HepG2 (cell line): ENCODE data around the gene PDE1C. TPM values are rescaled to one million over a fixed set of nuclear protein-coding genes. Genes with fewer than 3 reads are reported as not detected.

Experiments used
- ATAC-seq: fragments of 200-7000 bp; cut with Tn5 transposase; 3 replicates; pipeline ENCODE4 v1.9.1; 2020; ENCODE audit warnings: mild to moderate bottlenecking, moderate library complexity
- BruUV-seq: library from RNA; stranded (reverse); fragments of 400-500 nt; replicated peaks from 2 replicates; lab custom pipeline; 2021; lab: Mats Ljungman, UMichigan
- CTCF ChIA-PET: fragments of 300-600 bp; formaldehyde crosslinking; extraction: SDS; loops from one replicate; lab custom pipeline; 2021; ENCODE audit warnings: low total read pairs, inconsistent platforms, low intra/inter-chr PET ratio; lab: Yijun Ruan, JAX
- POLR2A ChIA-PET: fragments of 350-600 bp; sonication (Branson Sonifier 250); formaldehyde crosslinking; loops from one replicate; lab custom pipeline; 2020; ENCODE audit warnings: antibody characterized with exemption, inconsistent platforms; lab: Yijun Ruan, JAX
- DNase-seq: peaks from one replicate; pipeline ENCODE4 v3.0.0-alpha.2; 2015; ENCODE audit warnings: low spot score
- FAIRE-seq: peaks from 3 replicates; lab custom pipeline; 2011; peaks lifted over from hg19 to GRCh38; lab: Jason Lieb, UNC
- H2AFZ ChIP-seq: one replicate; pipeline ENCODE4 v1.6.1; 2011; ENCODE audit warnings: low read length, inconsistent platforms
- H3K27ac ChIP-seq: fragments of 300-600 bp; 3 replicates; pipeline ENCODE4 v1.8.0; 2011; ENCODE audit warnings: mixed run types, mild to moderate bottlenecking, mixed read lengths, low read length, inconsistent platforms; ENCODE audit not compliant: insufficient read depth; ENCODE audit errors: extremely low read length
- H3K27me3 ChIP-seq, 2 experiments: fragments of 200-600 bp in 1 of 2; 2 replicates in 1 of 2; 3 replicates in 1 of 2; pipeline versions ENCODE4 v1.6.0 to v1.8.0; 2011; ENCODE audit warnings: low read length in 2 of 2, mild to moderate bottlenecking in 2 of 2, moderate library complexity in 2 of 2, inconsistent platforms in 1 of 2; ENCODE audit not compliant: insufficient read depth in 2 of 2, control insufficient read depth in 1 of 2
- H3K36me3 ChIP-seq, 2 experiments: fragments of 200-600 bp in 1 of 2; replicated peaks in 1 of 2; 2 replicates in 1 of 2; 3 replicates in 1 of 2; pipeline versions ENCODE4 v1.5.1 to v1.8.0; 2011; ENCODE audit warnings: low read length in 2 of 2, inconsistent platforms in 1 of 2; ENCODE audit not compliant: insufficient read depth in 2 of 2, control insufficient read depth in 1 of 2
- H3K4me1 ChIP-seq: 2 replicates; pipeline ENCODE4 v1.5.1; 2012; ENCODE audit warnings: low read length, inconsistent platforms; ENCODE audit not compliant: insufficient read depth
- H3K4me2 ChIP-seq: 2 replicates; pipeline ENCODE4 v1.6.0; 2011; ENCODE audit warnings: low read depth, low read length, inconsistent platforms
- H3K4me3 ChIP-seq, 3 experiments: fragments of 200-600 bp in 1 of 3; sonication (generic), shearing (Covaris generic) in 1 of 3; replicated peaks in 1 of 3; 2 replicates each; pipeline ENCODE4 v1.5.1; 2011 to 2016; ENCODE audit warnings: low read length in 3 of 3, inconsistent platforms in 2 of 3, low read depth in 2 of 3, mild to moderate bottlenecking in 2 of 3, control low read depth in 1 of 3, mixed read lengths in 1 of 3; ENCODE audit not compliant: insufficient read depth in 1 of 3
- H3K79me2 ChIP-seq: one replicate; pipeline ENCODE4 v1.6.1; 2011; ENCODE audit warnings: low read length, inconsistent platforms; ENCODE audit not compliant: insufficient read depth
- H3K9ac ChIP-seq: 2 replicates; pipeline ENCODE4 v1.6.0; 2011; ENCODE audit warnings: mild to moderate bottlenecking, low read depth, low read length, inconsistent platforms; ENCODE audit not compliant: insufficient read depth
- H3K9me3 ChIP-seq: 2 replicates; pipeline ENCODE4 v1.5.1; 2012; ENCODE audit warnings: mild to moderate bottlenecking, low read length
- H4K20me1 ChIP-seq: 2 replicates; pipeline ENCODE4 v1.6.0; 2011; ENCODE audit warnings: inconsistent platforms, mild to moderate bottlenecking, low read length, moderate library complexity; ENCODE audit not compliant: insufficient read depth
- ARID2 ChIP-seq: sonication (generic); formaldehyde crosslinking; IDR thresholded peaks from 2 replicates; pipeline ENCODE4 v1.8.1; 2022; ENCODE audit warnings: mild to moderate bottlenecking, missing genetic modification reagents, borderline replicate concordance
- ARNT ChIP-seq: fragments of 450-650 bp; IDR thresholded peaks from 2 replicates; pipeline ENCODE4 v1.6.1; 2017
- BRCA1 ChIP-seq: sonication (generic); formaldehyde crosslinking; IDR thresholded peaks from 2 replicates; pipeline ENCODE4 v1.4.0; 2020; ENCODE audit warnings: missing genetic modification reagents
- DPF2 ChIP-seq: sonication (generic); formaldehyde crosslinking; IDR thresholded peaks from 2 replicates; pipeline ENCODE4 v1.4.0; 2020; ENCODE audit warnings: mild to moderate bottlenecking, low read depth, missing genetic modification reagents, borderline replicate concordance
- FOXK2 ChIP-seq: fragments of 450-650 bp; IDR thresholded peaks from 2 replicates; pipeline ENCODE4 v1.6.1; 2016
- MAFF ChIP-seq: IDR thresholded peaks from 2 replicates; pipeline ENCODE4 v1.6.1; 2011; ENCODE audit warnings: low read depth, low read length, improper control_type of control experiment
- TBX2 ChIP-seq: sonication (generic); formaldehyde crosslinking; IDR thresholded peaks from 2 replicates; pipeline ENCODE4 v1.5.0; 2020; ENCODE audit warnings: missing genetic modification reagents, mild to moderate bottlenecking, borderline replicate concordance
- ZFY ChIP-seq: sonication (generic); formaldehyde crosslinking; IDR thresholded peaks from 2 replicates; pipeline ENCODE4 v1.4.0; 2020; ENCODE audit warnings: missing genetic modification reagents
- ZKSCAN5 ChIP-seq: sonication (generic); formaldehyde crosslinking; IDR thresholded peaks from 2 replicates; pipeline ENCODE4 v1.5.1; 2020; ENCODE audit warnings: mild to moderate bottlenecking, missing genetic modification reagents
- ZNF446 ChIP-seq: sonication (generic); formaldehyde crosslinking; IDR thresholded peaks from 2 replicates; pipeline ENCODE4 v1.5.0; 2020; ENCODE audit warnings: mild to moderate bottlenecking, missing genetic modification reagents
- ZNF616 ChIP-seq: sonication (generic); formaldehyde crosslinking; IDR thresholded peaks from 2 replicates; pipeline ENCODE4 v1.5.0; 2020; ENCODE audit warnings: low read depth, mild to moderate bottlenecking, missing genetic modification reagents
- WGBS: methylation state at CpG from one replicate; pipeline ENCODE4 v1.1.6; 2017; ENCODE audit warnings: low lambda C conversion rate; 5-methylcytosine and 5-hydroxymethylcytosine counted together
- in situ Hi-C: cut with HindIII; loops from 2 replicates; pipeline ENCODE4 v1.10.0; 2017; ENCODE audit warnings: low pct_unique_long_range_greater_than_20kb; ENCODE audit not compliant: extremely low pct_ligation_motif_present
- intact Hi-C: fragments of 100-400 bp; cut with micrococcal nuclease; formaldehyde crosslinking; loops from one replicate; pipeline ENCODE4 v1.10.0; 2022; ENCODE audit not compliant: unreplicated experiment
- polyA plus RNA-seq, 8 experiments: library from polyadenylated mRNA; depleted of rRNA in 3 of 8; stranded (reverse) in 7 of 8; unstranded in 1 of 8; fragments of >200 nt; fragmentation: Illumina TruSeq in 4 of 8; extraction: Trizol in 4 of 8; gene quantifications; 2 replicates each; pipeline versions ENCODE4 v1.2.1 to v1.2.3, GENCODE V29; 2011 to 2016; ENCODE audit warnings: low read depth in 4 of 8, missing spikeins in 1 of 8, mixed read lengths in 1 of 8; ENCODE audit not compliant: insufficient read depth in 1 of 8
- total RNA-seq, 5 experiments: library from RNA; depleted of rRNA; stranded (reverse); fragments of >200 nt; fragmentation: Illumina TruSeq; extraction: Trizol; gene quantifications; 2 replicates each; pipeline ENCODE4 v1.2.3, GENCODE V29; 2016; ENCODE audit warnings: low read depth in 1 of 5
- TF ChIP-seq, protein P1 (sequence below): sonication (generic); formaldehyde crosslinking; IDR thresholded peaks from 2 replicates; pipeline ENCODE4 v1.8.1; 2022; ENCODE audit warnings: mild to moderate bottlenecking, missing genetic modification reagents
- TF ChIP-seq, protein P2 (sequence below): sonication (generic); formaldehyde crosslinking; IDR thresholded peaks from 2 replicates; pipeline ENCODE4 v1.4.0; 2020; ENCODE audit warnings: mild to moderate bottlenecking, missing genetic modification reagents, borderline replicate concordance
- TF ChIP-seq, protein P3 (sequence below): sonication (generic); formaldehyde crosslinking; IDR thresholded peaks from 2 replicates; pipeline ENCODE4 v1.4.0; 2020; ENCODE audit warnings: missing genetic modification reagents

PDE1C gene
- total and polyA plus RNA-seq, 2 of the 13 experiments (the other 11 are each of a cell fraction or from before 2014, with no cell fraction given): not detected

DNA sequence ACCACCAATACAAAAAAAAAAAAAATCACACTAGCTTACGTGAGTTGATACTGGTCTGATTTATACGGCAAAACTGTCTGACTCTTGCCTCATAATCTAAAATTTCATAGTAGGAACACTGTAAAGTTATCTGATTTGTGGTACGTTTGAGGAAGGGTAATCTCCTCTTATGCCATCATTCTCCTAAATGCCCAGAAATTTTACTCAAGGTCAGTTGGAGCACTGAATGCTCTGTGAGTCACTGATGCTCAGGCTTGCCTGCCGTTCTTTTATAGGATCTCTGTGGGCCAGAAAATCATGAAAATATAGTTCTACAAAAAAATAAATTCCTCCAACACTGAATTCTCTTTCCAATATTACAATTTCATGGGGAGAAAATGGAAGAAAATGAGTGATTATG is 135.7 kb downstream of the PDE1C start:
- no peak overlapping the region for H2AFZ ChIP-seq

DNA sequence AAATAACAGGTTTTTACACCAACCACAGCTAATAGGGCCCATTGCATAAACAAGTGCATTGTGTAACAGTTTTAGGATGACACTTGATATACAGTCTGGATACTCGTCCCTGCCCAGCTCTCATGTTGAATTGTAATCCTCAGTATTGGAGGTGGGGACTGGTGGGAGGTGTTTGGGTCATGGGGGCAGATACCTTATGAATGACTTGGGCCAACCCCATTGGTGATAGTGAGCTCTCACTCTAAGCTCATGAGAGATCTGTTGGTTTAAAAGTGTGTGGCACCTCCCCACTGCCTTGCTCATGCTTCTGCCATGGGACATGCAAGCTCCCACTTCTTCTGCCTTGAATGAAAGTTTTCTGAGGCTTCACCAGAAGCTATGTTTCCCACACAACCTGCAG is 136.7 kb downstream of the PDE1C start:
- no peak for DNase-seq
- Histone ChIP-seq H4K20me1 (no peaks in the 10 kb centered on the region), H3K9ac (no peak overlapping the region), H3K4me2 (no peak overlapping the region), H3K79me2 (no peaks in the 10 kb centered on the region), H3K9me3 (no peaks in the 10 kb centered on the region), H3K27me3 (no peaks in the 10 kb centered on the region), H2AFZ (no peak overlapping the region), H3K4me1 (no peaks in the 10 kb centered on the region), H3K27ac (no peak overlapping the region), H3K4me3 (no peak overlapping the region), H3K36me3 (no peaks in the 10 kb centered on the region)
- in situ Hi-C loops (no loop called here), intact Hi-C loops (no loop called here)
- BruUV-seq: no TSS peak
- TF ChIP-seq ZFY (CRISPR knock-in tag): no peak
- TF ChIP-seq, protein P1, sequence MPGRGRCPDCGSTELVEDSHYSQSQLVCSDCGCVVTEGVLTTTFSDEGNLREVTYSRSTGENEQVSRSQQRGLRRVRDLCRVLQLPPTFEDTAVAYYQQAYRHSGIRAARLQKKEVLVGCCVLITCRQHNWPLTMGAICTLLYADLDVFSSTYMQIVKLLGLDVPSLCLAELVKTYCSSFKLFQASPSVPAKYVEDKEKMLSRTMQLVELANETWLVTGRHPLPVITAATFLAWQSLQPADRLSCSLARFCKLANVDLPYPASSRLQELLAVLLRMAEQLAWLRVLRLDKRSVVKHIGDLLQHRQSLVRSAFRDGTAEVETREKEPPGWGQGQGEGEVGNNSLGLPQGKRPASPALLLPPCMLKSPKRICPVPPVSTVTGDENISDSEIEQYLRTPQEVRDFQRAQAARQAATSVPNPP (CRISPR knock-in tag): no peak
- TF ChIP-seq ZKSCAN5 (CRISPR knock-in tag): no peak
- no peak for TF ChIP-seq ARNT
- TF ChIP-seq DPF2 (CRISPR knock-in tag): no peak
- no peak for TF ChIP-seq BRCA1 (CRISPR knock-in tag)
- TF ChIP-seq ZNF446 (CRISPR knock-in tag): no peak
- TF ChIP-seq, protein P2, sequence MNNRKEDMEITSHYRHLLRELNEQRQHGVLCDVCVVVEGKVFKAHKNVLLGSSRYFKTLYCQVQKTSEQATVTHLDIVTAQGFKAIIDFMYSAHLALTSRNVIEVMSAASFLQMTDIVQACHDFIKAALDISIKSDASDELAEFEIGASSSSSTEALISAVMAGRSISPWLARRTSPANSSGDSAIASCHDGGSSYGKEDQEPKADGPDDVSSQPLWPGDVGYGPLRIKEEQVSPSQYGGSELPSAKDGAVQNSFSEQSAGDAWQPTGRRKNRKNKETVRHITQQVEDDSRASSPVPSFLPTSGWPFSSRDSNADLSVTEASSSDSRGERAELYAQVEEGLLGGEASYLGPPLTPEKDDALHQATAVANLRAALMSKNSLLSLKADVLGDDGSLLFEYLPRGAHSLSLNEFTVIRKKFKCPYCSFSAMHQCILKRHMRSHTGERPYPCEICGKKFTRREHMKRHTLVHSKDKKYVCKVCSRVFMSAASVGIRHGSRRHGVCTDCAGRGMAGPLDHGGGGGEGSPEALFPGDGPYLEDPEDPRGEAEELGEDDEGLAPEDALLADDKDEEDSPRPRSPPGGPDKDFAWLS: no peak
- TF ChIP-seq ZNF616 (CRISPR knock-in tag): no peak
- WGBS: 0% methylated on average over 1 of the region's 1 CpG
- ChIA-PET POLR2A (no interaction called here), CTCF (no interaction called here)
- no peak for ATAC-seq
- no peak for FAIRE-seq

More for the DNA sequence above, 135.7 kb downstream of the PDE1C start:
- no TSS peak for BruUV-seq
- no peaks in the 10 kb centered on the region for H3K27me3 ChIP-seq
- in situ Hi-C loops: no loop called here
- no peaks in the 10 kb centered on the region for H4K20me1 ChIP-seq
- no peaks in the 10 kb centered on the region for H3K4me1 ChIP-seq
- no peak for DNase-seq
- 34% methylated on average over 4 of the region's 4 CpGs for WGBS
- H3K27ac ChIP-seq: no peak overlapping the region
- FAIRE-seq: no peak
- H3K36me3 ChIP-seq: no peaks in the 10 kb centered on the region
- no peak for ATAC-seq
- TF ChIP-seq TBX2 (CRISPR knock-in tag) (no peak), FOXK2 (no peak), MAFF (no peak), ARID2 (CRISPR knock-in tag) (no peak)
- TF ChIP-seq, protein P3, sequence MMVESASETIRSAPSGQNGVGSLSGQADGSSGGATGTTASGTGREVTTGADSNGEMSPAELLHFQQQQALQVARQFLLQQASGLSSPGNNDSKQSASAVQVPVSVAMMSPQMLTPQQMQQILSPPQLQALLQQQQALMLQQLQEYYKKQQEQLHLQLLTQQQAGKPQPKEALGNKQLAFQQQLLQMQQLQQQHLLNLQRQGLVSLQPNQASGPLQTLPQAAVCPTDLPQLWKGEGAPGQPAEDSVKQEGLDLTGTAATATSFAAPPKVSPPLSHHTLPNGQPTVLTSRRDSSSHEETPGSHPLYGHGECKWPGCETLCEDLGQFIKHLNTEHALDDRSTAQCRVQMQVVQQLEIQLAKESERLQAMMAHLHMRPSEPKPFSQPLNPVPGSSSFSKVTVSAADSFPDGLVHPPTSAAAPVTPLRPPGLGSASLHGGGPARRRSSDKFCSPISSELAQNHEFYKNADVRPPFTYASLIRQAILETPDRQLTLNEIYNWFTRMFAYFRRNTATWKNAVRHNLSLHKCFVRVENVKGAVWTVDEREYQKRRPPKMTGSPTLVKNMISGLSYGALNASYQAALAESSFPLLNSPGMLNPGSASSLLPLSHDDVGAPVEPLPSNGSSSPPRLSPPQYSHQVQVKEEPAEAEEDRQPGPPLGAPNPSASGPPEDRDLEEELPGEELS (CRISPR knock-in tag): no peak
- H3K9ac ChIP-seq: no peak overlapping the region
- ChIA-PET CTCF (no interaction called here), POLR2A (no interaction called here)
- H3K79me2 ChIP-seq: no peaks in the 10 kb centered on the region
- no peak overlapping the region for H3K4me2 ChIP-seq
- H3K9me3 ChIP-seq: no peaks in the 10 kb centered on the region
- no peak overlapping the region for H3K4me3 ChIP-seq
- intact Hi-C loops: no loop called here
